Endothelial cell of hepatic sinusoid (primary cell): ENCODE measurements around the gene NCOA6.
"Not testable (repeated sequence)": the region's sequence is repeated elsewhere in the genome, so short reads cannot be mapped to it uniquely, and the experiment has no call there.

Source experiments
- in situ Hi-C: cut with HindIII; loops from 2 replicates; pipeline ENCODE4 v1.10.0; 2017; ENCODE audit warnings: low sequenced_read_pairs

Gene NCOA6

DNA sequence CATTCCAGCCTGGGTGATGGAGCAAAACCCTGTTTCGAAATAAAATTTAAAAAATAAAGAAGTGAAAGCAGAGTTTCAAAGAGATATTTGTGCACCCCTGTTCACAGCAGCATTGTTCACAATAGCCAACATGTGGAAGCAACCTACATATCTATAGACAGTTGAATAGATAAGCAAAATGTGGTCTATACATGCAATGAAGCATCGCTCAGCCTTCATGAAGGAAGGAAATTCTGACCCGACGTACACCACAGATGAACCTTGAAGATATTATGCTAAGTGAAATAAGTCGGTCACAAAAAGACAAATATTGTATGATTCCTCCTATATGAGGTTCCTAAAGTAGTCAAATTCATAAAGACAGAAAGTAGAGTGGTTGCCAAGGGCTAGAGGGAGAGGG, 6.5 kb upstream of the NCOA6 start:
- in situ Hi-C loops: no loop called here

DNA sequence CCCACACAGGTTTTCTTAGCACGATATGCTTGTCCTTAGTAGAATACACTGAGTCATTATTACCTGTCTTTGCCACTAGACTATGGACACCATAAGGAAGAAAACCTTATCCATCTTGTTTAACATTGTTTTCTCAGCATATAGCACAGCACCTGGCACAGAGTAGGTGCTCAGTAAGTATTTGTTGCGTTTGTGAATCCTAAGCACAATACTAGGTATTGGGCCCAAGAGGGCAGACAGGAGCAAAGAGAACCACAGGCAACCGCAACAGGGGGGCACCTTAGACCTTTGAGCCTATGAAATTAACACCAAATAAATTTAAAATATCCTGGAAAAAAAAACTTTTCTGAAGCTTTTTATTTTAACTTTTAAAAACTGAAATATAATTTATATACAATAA, 3.7 kb upstream of the NCOA6 start:
- in situ Hi-C loops: no loop called here

DNA sequence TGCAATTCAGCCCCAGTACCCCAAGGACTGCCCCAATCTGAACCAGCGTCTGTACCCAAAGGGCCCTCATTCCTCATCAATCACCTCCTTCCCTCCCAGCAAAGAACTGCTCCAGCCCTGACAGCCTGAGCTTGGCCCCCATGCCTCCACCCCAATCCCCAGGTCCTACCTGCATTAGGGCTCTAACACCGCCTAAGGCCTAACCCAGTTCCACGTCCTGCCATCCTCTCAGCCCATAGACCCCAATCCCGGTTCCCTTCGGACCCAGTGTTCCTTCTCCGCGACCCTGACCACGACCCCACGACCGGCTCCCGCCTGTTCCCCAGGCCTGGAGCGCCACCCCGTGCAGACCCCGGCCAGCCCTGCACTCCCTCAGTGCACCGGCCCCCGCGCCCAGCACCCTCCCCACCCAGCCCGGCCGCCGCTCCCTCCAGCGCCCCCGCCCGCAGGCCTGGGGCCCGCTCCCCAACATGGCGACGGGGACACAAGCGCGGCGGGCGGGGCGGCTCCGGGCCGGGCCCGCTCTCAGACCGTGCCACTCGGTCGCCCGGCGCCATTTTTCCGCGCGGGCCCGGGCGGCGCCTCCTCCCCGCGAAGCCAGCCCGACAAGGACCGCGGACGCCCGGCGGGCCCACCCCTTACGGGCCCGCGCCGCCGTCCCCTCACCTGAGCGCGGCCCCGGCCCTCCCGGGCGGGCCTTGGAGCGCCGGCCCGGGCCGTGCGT, 483 bp downstream of the NCOA6 start:
- in situ Hi-C loops: no loop called here

DNA sequence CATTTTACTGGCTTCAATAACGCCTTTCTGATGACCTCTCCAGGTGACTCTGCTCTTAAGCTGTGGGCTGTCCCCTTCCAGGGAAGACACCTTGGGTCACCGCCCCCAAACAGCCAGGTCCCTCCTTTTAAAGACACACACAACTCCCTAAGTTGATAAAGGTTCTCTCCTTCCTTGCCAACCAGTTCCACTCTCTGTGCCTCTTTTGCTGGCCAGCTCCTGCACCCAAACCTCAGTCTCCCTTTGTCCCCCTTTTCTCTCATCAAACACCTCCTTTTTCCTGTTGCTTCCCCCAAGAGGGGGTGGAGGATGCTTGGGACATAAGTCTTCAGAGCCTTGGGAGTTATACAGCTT, 1.0 kb downstream of the NCOA6 start:
- in situ Hi-C loops: no loop called here

DNA sequence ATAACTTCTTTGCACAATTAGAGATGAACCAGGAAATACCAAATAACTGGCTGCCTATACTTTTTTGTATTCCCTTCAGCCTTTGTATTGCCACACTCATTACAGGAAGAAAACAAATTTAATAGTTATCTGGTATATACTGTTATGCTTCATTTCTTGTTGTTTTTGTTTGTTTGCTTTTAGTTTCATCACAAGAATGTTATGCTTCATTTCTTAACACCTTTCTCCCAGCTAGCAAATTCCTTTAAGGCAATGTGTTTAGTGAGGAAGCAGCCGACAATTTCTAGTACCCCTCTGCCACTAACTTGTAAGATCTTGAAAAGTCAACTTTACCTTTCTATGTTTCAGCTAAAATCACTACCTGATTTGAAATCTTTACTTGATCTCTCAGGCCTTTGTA, 1.4 kb downstream of the NCOA6 start:
- in situ Hi-C loops: no loop called here

DNA sequence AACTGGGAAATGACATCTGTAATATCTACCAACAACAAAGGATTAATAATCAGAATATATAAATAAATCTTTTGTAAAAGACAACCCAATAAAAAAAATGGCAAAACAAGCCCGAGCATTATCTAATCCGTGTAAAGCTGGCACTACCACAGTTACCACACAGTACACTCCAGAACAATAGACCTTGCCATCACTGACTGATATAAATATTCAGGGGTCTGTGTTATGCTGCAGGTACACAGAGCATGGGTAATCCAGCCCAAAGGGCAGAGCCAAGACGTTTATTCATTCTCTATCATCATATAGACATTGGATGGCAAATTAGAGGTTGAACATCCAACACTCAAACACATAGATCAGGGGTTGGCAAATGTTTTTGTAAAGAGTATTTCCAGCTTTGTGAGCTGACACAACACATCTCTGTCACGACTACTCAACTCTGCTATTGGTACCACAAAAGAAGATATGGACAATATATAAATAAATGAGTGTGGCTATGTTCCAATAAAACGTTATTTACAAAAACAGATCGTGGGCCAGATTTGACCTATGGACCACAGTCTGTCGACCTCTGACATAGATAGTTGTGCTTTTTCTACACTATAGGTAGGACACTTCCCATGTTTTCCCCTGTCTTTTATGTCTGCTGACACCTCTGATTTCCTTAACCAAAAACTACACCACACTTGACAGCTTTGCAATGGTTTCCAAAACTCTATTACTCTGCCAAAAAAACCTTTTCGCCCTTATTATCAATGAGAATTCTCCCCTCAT, 4.5 kb downstream of the NCOA6 start:
- in situ Hi-C loops: no loop called here

DNA sequence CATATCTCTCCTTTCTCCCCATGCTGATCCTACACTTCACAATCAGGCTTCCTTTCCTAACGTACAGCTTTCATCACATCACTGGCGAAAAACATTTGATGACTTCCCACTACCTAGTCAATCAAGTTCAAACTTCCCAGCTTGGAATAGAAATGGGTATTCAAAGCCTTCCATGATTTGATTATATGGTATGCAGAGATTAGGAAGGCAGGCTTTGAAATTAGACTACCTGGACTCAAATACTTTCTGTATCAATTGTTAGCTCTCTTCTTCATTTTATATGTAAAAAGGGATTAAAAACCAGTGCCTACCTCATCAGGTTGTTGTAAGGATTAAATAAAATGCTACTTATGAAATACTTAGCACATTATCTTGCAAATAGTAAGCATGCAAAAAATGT, 7.7 kb downstream of the NCOA6 start:
- in situ Hi-C loops: no loop called here

DNA sequence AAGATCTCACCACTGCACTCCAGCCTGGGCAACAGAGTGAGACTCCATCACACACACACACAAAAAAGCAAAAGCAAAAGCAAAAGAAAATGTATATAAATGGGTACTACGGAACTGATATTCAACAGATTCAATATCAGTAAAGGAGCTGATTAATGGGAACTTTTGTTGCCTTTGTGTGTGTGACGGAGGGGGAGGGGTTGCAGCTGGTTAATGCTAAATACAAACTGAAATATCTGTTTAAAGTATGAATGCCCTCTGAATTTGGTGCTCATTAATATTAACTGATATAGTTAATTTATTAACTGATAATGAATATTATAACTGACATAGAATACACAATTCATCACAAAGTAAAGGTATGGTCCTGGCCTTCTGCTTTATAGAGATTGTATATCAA, 8.4 kb downstream of the NCOA6 start:
- in situ Hi-C loops: no loop called here

DNA sequence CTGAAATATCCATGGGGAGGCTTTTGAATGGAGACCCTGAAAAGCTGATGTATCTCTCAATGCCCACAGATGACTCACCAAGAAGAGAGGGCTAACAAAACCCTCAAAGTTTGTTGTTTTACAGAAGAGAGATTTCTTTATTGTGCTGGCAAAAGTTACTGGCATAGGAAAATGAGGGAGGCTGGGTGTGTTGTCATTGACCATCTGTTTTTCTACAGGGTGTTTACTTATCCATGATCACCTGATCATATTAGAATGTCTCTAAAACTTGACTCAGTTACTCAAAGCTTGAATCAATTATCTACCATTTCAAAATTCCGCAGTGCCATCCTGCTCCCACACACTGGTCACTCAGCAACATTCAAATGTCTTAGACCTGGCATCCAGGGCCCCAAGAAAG, 9.8 kb downstream of the NCOA6 start:
- in situ Hi-C loops: no loop called here

DNA sequence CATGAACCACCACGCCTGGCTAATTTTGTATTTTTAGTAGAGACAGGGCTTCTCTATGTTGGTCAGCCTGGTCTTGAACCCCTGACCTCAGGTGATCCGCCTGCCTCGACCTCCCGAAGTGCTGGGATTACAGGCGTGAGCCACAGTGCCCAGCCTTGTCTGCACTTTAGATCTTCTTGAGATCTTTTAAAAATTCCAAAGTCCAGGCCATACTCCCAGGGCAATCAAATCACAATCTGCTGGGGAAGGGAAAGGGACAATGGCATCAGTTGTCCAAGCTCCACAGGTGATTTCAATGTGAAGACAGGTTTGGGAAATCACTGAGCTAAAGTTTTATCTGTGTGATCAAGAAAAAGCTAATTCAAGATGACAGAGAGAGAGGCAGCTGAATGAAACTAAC, 16.9 kb downstream of the NCOA6 start:
- in situ Hi-C loops: no loop called here

DNA sequence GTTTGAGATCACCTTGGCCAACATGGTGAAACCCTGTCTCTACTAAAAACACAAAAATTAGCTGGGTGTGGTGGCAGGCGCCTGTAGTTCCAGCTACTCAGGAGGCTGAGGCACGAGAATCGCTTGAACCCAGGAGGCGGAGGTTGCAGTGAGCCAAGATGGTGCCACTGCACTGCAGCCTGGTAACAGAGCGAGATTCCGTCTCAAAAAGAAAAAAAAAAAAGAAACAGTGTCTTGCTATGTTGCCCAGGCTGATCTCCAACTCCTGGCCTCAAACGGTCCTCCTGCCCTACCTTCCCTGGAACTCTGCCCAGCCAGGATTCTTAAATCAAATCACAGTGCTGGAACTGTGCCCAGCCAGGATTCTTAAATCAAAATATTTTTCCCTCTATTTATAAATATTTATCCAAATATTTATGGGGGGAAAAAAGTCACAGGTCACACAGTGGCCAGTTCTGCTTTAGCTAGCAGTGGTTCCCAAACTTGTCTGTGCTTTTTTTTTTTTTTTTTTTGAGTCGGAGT, 17.4 kb downstream of the NCOA6 start:
- in situ Hi-C loops: not testable (repeated sequence)

DNA sequence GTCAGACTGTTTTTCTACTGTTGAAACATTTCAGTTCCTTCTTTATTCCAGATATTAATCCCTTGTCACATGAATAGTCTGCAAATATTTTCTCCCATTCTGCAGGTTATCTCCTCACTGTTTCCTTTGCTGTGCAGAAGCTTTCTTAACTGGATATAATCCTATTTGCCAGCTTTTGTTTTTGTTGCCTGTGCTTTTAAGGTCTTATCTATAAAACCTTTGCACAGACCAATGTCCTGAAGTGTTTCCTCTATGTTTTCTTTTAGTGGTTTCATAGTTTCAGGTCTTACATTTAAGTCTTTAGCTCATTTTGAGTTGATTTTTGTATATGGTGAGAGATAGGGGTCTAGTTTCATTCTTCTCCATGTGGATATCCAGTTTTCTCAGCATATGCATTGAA, 19.2 kb downstream of the NCOA6 start:
- in situ Hi-C loops: no loop called here

DNA sequence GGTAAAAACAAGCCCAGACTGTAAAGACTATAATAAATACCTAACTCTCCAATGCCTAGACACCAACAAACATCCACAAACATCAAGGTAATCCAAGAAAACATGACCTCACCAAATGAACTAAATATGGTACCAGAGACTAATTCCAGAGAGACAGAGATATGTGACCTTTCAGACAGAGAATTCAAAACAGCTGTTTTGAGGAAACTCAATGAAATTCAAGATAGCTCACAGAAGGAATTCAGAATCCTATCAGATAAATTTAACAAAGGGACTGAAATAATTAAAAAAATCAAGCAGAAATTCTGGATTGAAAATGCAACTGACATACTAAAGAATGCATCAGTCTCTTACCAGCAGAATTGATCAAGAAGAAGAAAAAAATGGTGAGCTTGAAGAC, 26.6 kb downstream of the NCOA6 start:
- in situ Hi-C loops: no loop called here

DNA sequence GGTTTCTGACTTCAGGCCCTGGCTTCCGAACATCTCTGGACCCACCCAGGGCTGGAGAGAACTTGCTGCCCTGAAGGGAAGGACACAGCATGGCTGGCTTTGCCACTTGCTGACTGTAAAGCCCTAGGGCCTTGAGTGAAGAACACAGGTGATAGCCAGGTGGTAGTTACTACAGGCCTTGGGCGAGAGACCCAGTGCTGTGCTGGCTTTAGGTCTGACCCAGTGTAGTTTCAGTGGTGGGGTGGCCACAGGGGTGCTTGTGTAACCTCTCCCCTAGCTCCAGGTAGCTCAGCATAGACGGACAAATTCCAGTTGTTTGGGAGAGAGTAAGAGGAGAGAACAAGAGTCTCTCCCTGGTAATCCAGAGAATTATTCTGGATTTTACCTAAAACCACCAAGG, 27.1 kb downstream of the NCOA6 start:
- in situ Hi-C loops: no loop called here

DNA sequence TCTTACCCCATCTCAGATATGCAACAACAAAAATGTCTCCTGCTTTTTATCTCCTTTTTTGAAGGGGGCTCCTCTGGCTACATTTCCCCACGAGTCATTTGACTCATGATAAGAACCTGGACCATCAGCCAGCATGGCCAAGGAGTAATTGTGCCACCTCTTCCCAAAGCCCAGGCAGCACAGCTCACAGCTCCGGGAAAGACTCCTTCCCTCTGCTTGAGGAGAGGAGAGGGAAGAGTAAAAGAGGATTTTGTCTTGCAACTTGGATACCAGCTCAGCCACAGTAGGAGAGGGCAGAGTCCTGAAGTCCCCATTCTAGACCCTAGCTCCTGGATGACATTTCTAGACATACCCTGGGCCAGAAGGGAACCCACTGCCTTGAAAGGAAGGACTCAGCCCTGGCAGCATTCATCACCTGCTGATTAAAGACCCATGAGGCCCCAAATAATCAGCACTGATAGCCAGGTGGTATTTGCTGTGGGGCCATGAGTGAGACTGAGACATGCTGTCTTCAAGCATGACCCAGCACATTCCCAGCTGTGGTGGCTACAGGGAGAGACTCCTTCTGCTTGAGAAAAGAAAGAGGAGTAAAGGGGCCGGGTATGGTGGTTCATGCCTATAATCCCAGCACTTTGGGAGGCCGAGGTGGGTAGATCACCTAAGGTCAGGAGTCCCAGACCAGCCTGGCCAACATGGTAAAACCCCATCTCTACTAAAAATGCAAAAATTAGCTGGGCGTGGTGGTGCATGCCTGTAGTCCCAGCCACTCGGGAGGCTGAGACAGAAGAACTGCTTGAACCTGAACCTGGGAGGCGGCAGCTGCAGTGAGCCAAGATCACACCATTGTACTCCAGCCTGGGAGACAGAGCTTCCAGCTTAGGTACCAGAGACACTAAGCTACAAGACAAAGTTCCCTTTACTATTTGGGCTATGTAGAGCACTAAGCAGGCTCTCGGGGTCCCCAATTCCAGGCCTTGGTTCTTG, 28.1 kb downstream of the NCOA6 start:
- in situ Hi-C loops: no loop called here

DNA sequence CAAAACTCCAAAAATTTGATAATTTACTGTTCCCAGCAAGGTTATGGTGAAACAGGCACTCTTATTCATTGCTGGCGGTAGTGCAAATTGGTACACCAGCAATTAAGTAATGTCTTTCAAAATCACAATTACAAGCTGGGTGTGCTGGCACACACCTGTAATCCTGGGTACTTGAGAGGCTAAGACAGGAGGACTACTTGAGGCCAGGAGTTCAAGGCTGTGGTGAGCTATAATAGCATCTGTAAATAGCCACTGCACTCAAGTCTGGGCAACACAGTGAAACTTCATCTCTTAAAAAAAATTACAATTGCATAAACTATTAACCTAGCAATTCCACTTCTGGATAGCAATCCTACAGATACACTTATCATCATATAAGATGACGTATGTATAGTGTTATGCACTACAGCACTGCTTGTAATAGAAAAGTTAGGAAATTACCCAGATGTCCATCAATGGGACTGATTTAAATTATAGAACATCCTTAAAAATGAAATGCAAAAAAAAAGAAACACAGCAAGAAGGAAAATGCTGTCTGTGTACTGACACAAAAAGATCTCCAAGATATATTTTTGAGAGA, 31.4 kb downstream of the NCOA6 start:
- in situ Hi-C loops: no loop called here

DNA sequence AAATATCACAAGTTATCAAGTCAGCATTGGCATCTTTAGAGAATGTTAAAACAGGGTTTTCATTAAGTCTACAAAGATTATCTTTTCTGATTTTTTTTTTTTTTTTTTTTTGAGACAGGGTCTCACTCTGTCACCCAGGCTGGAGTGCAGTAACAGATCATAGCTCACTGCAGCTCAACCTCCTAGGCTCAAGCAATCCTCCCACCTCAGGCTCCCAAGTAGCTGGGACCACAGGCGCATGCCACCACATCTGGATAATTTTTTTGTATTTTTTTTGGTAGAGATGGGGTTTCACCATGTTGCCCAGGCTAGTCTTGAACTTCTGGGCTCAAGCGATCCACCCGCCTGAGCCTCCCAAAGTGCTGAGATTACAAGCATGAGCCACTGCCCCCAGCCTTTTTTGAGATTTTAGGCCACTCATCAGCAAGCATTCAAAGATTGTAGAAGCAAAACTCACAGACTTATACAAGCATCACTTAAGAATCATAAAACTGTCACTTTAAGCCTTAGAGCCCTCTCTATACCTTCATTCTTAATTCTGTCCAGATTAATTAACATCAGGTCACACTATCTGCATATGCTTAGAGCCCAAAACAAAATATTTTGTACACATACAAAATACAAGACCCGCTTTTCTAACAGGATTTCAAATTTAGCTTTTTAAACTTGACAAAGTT, 32.6 kb downstream of the NCOA6 start:
- in situ Hi-C loops: no loop called here

DNA sequence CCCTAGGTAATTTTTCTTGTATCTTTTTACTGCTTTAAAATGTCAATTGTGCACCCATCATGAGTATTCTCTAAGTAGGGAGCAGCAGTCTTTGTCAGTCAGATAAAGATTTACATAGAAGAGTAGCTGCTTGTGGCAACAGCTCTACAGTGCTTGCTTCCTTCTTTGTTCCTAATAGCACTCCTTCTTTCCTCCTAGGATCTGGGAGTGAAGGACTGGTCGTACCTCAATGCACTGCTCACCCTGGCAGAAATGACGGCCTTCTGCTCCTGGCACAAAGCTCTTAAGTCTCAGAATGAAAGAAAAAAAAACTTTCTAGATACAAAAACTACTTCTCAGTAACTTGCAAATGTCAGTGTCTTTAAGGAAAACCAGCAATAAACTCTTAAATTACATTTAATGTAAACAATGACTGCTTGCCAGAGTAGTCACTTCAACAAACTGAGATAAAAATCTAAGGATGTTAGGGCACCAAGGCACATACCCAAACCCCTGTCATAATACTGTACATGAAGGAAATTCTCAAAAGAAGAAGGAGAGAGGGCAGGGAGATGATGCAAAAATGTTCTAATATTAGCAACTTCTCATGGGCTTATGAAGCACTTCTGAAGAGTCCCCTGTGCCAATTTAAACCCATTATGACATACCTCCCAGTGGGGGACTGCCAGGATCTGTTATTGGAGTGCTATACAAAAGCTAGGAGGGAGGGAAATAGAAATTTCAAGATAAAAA, 34.0 kb downstream of the NCOA6 start:
- in situ Hi-C loops: no loop called here

DNA sequence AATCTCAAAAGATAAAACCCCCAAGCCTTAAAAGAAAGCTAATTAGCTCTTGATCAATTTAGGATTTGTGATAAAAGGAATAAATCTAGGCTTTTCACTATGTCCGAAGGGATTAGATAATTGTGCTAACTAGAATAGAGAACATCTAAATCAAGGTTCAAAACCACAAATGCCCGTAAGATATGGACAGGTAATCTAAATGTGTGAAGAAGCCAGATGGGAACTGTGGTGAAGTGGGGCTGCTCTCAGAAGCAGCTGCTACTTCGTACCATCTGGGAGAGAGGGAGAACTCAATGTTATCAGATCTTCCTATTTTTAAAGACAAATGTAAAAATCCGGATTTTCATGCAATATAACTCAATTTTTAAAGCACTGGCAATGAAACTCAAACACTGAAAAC, 44.2 kb downstream of the NCOA6 start:
- in situ Hi-C loops: loop anchor here (5.0 kb wide), 1 partner anchor 44 kb away; no protein-coding TSS in a partner anchor

DNA sequence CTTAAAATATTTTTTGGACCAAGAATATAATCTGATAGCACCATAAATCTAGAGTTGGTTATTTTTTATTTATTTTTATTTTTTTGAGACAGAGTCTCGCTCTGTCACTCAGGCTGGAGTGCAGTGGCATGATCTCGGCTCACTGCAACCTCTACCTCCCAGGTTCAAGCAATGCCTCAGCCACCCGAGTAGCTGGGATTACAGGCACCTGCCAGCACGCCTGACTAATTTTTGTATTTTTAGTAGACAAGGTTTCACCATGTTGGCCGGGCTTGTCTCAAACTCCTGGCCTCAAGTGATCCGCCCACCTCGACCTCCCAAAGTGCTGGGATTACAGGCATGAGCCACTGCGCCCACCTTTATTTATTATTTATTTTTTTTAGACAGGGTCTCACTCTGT, 45.2 kb downstream of the NCOA6 start:
- in situ Hi-C loops: loop anchor here (5.0 kb wide), 1 partner anchor 43 kb away; no protein-coding TSS in a partner anchor
